Measurements from ENCODE around the gene ARSI.

DNA sequence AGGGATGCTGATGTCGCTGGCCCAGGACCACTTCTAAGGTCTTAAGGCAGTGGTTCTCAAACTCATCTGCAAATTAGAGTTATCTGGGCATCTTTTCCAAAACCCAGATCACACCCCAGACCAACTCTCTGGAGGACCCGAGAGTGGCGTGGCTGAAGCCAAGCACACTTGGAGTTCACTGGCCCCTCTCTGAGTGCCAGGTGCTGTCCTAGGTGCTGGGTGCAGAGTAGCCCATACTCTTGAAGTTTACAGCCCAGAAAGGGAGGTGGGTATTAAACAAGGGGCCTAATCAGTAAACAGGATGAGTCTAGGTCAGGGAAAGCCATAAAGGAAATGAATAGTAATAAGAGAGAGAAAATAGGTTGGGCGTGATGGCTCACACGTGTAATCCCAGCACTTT, 30.8 kb downstream of the ARSI start:
- TF ChIP-seq RARB (CRISPR knock-in tag; IDR thresholded peaks at IDR 0.05) (no peak), BACH2 (CRISPR knock-in tag; IDR thresholded peaks at IDR 0.05; ENCODE audit: borderline replicate concordance) (no peak), ZNF70 (CRISPR knock-in tag; IDR thresholded peaks at IDR 0.05) (no peak)
- TF ChIP-seq, protein P1, sequence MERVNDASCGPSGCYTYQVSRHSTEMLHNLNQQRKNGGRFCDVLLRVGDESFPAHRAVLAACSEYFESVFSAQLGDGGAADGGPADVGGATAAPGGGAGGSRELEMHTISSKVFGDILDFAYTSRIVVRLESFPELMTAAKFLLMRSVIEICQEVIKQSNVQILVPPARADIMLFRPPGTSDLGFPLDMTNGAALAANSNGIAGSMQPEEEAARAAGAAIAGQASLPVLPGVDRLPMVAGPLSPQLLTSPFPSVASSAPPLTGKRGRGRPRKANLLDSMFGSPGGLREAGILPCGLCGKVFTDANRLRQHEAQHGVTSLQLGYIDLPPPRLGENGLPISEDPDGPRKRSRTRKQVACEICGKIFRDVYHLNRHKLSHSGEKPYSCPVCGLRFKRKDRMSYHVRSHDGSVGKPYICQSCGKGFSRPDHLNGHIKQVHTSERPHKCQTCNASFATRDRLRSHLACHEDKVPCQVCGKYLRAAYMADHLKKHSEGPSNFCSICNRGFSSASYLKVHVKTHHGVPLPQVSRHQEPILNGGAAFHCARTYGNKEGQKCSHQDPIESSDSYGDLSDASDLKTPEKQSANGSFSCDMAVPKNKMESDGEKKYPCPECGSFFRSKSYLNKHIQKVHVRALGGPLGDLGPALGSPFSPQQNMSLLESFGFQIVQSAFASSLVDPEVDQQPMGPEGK (CRISPR knock-in tag; IDR thresholded peaks at IDR 0.05; ENCODE audit: borderline replicate concordance), result no peak
